OCI-LY7 (cell line): ENCODE measurements around the gene VWA5B1. TPM values are rescaled to one million over a fixed set of nuclear protein-coding genes. Genes with fewer than 3 reads are reported as not detected.

ENCODE experiments used
- BruUV-seq: library from RNA; stranded (reverse); fragments of 400-500 nt; replicated peaks from 2 replicates; lab custom pipeline; 2021; lab: Mats Ljungman, UMichigan
- CTCF ChIA-PET: fragments of 300-600 bp; sonication (Branson Sonifier 250); formaldehyde crosslinking; loops from one replicate; lab custom pipeline; 2022; ENCODE audit warnings: antibody characterized with exemption; ENCODE audit not compliant: unreplicated experiment; lab: Charles Lee
- POLR2A ChIA-PET: fragments of 300-600 bp; sonication (Branson Sonifier 250); formaldehyde crosslinking; loops from one replicate; lab custom pipeline; 2022; ENCODE audit warnings: antibody characterized with exemption; lab: Charles Lee
- DNase-seq: peaks from one replicate; pipeline ENCODE4 v3.0.0-alpha.2; 2015; ENCODE audit warnings: low spot score
- H2AFZ ChIP-seq: fragments of 200-600 bp; sonication (generic), shearing (Covaris generic); 2 replicates; pipeline ENCODE4 v1.6.1; 2014; ENCODE audit warnings: mild to moderate bottlenecking, antibody characterized with exemption, low read length, moderate library complexity
- H3K27ac ChIP-seq: fragments of 200-600 bp; sonication (generic); 2 replicates; pipeline ENCODE4 v1.5.1; 2014; ENCODE audit warnings: mixed run types, low read depth, mild to moderate bottlenecking, moderate library complexity, low read length, inconsistent platforms; ENCODE audit not compliant: poor library complexity, severe bottlenecking
- H3K36me3 ChIP-seq: fragments of 200-600 bp; sonication (generic); 2 replicates; pipeline ENCODE4 v1.6.1; 2014; ENCODE audit warnings: mild to moderate bottlenecking, antibody characterized with exemption, low read length, moderate library complexity, mixed read lengths; ENCODE audit not compliant: insufficient read depth
- H3K4me1 ChIP-seq: fragments of 200-600 bp; sonication (generic); 2 replicates; pipeline ENCODE4 v1.5.1; 2014; ENCODE audit warnings: mild to moderate bottlenecking, low read length; ENCODE audit not compliant: insufficient read depth, poor library complexity, severe bottlenecking
- H3K4me2 ChIP-seq: fragments of 200-600 bp; sonication (generic); 2 replicates; pipeline ENCODE4 v1.6.1; 2014; ENCODE audit warnings: mild to moderate bottlenecking, low read length
- H3K4me3 ChIP-seq: fragments of 200-600 bp; sonication (generic); 2 replicates; pipeline ENCODE4 v1.5.1; 2014; ENCODE audit warnings: mild to moderate bottlenecking, low read depth, low read length; ENCODE audit not compliant: poor library complexity, severe bottlenecking
- H3K79me2 ChIP-seq: fragments of 200-600 bp; sonication (generic); 2 replicates; pipeline ENCODE4 v1.6.1; 2016; ENCODE audit warnings: low read depth, mild to moderate bottlenecking, low read length, moderate library complexity, mixed read lengths; ENCODE audit not compliant: insufficient read depth
- H3K9me2 ChIP-seq: fragments of 200-600 bp; sonication (generic); 2 replicates; pipeline ENCODE4 v1.6.1; 2016; ENCODE audit warnings: mild to moderate bottlenecking, low read length, mixed read lengths; ENCODE audit not compliant: insufficient read depth
- H3K9me3 ChIP-seq: fragments of 200-600 bp; sonication (generic); 2 replicates; pipeline ENCODE4 v1.6.1; 2014; ENCODE audit warnings: mild to moderate bottlenecking, mixed run types, low read length, mixed read lengths
- H4K20me1 ChIP-seq: fragments of 200-600 bp; sonication (generic); 2 replicates; pipeline ENCODE4 v1.6.1; 2014; ENCODE audit warnings: mild to moderate bottlenecking, antibody characterized with exemption, low read length, moderate library complexity, mixed read lengths; ENCODE audit not compliant: insufficient read depth
- EZH2phosphoT487 ChIP-seq: fragments of 200-600 bp; sonication (generic); IDR thresholded peaks from 2 replicates; pipeline ENCODE4 v1.6.1; 2018; ENCODE audit warnings: low read depth, borderline replicate concordance, mild to moderate bottlenecking, mixed run types, antibody characterized with exemption, low read length, moderate library complexity, mixed read lengths
- intact Hi-C: fragments of 100-400 bp; cut with micrococcal nuclease; formaldehyde crosslinking; loops from one replicate; pipeline ENCODE4 v1.10.0; 2022; ENCODE audit not compliant: unreplicated experiment
- total RNA-seq, 2 experiments: library from RNA; depleted of rRNA in 1 of 2; stranded (reverse); fragments of >200 nt in 1 of 2; shearing (Covaris generic) in 1 of 2; gene quantifications; 2 replicates each; pipeline ENCODE4 v1.2.3, GENCODE V29; 2014 to 2022
- TF ChIP-seq, protein P1 (sequence below): fragments of 200-600 bp; sonication (generic); conservative IDR thresholded peaks from 2 replicates; pipeline ENCODE4 v1.5.1; 2014; ENCODE audit warnings: mild to moderate bottlenecking, antibody characterized with exemption, low read length, moderate library complexity, mixed read lengths

VWA5B1 gene
- total RNA-seq, 2 experiments from 2014 or later = 0.19 to 0.25 TPM

DNA sequence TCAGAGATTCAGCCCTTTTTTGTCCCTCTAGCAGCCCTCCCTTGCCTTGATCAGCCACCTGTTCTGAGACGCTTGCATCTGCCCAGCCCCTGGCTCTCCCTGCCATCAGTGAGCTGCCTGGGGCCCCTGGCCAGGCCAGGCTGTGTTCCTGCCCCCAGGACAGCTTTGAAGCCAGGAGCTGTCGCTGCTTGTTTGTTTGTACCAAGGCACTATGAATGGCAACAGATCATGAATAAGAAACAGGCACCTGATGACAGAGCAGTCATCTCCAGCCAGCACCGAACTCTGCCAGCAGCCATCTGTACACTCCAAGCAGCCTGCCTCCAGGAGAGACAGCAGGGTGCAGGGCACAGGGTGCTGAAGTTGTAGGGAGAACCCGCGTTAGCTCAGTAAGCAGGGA is 8.1 kb upstream of the VWA5B1 start:
- intact Hi-C loops = no loop called here
- H3K4me3 ChIP-seq = no peak overlapping the region
- H3K4me2 ChIP-seq = no peak overlapping the region
- TF ChIP-seq EZH2phosphoT487 = no peak
- TF ChIP-seq, protein P1, sequence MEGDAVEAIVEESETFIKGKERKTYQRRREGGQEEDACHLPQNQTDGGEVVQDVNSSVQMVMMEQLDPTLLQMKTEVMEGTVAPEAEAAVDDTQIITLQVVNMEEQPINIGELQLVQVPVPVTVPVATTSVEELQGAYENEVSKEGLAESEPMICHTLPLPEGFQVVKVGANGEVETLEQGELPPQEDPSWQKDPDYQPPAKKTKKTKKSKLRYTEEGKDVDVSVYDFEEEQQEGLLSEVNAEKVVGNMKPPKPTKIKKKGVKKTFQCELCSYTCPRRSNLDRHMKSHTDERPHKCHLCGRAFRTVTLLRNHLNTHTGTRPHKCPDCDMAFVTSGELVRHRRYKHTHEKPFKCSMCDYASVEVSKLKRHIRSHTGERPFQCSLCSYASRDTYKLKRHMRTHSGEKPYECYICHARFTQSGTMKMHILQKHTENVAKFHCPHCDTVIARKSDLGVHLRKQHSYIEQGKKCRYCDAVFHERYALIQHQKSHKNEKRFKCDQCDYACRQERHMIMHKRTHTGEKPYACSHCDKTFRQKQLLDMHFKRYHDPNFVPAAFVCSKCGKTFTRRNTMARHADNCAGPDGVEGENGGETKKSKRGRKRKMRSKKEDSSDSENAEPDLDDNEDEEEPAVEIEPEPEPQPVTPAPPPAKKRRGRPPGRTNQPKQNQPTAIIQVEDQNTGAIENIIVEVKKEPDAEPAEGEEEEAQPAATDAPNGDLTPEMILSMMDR = no peak
- BruUV-seq = no TSS peak
- H3K79me2 ChIP-seq = no peaks in the 10 kb centered on the region
- CTCF ChIA-PET = no interaction called here
- H3K9me2 ChIP-seq = no peaks in the 10 kb centered on the region
- no peaks in the 10 kb centered on the region for H4K20me1 ChIP-seq
- peaks cover 24% of the 10 kb centered on the region for H3K4me1 ChIP-seq
- H2AFZ ChIP-seq = no peak overlapping the region
- no peaks in the 10 kb centered on the region for H3K36me3 ChIP-seq
- H3K27ac ChIP-seq = no peak overlapping the region
- H3K9me3 ChIP-seq = no peaks in the 10 kb centered on the region
- POLR2A ChIA-PET = interaction anchor here (0.6 kb wide), 2 partner anchors 8 to 505 kb away, joined by 3 read pairs; partner anchors contain the start of gene VWA5B1
- DNase-seq = no peak

DNA sequence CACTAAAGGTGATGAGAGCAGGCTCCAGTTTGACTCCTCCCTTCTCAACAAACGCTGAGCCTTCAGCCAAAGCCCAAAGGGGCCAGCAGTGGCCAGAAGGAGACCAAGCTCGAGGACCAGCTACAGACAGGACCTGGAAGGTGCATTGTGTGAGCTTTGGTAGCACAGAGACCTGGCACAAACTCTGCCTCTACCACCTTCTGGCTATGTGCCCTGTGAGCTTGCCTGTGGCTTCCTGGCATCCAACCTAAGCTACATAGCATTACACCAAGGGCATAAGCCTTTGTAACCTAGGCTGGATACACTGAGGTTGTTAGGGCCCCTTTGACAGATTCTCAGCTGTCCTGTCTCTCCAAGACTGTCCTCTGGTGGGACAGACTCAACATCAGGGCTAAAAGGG is 6.6 kb upstream of the VWA5B1 start:
- no TSS peak for BruUV-seq
- no peaks in the 10 kb centered on the region for H3K9me2 ChIP-seq
- H2AFZ ChIP-seq = no peak overlapping the region
- H3K4me2 ChIP-seq = no peak overlapping the region
- H3K27ac ChIP-seq = no peak overlapping the region
- H3K9me3 ChIP-seq = no peaks in the 10 kb centered on the region
- ChIA-PET POLR2A (interaction anchor here (0.6 kb wide), 2 partner anchors 219 to 802 kb away, joined by 3 read pairs; no protein-coding TSS in a partner anchor), CTCF (no interaction called here)
- H3K36me3 ChIP-seq = no peaks in the 10 kb centered on the region
- H3K79me2 ChIP-seq = no peaks in the 10 kb centered on the region
- peaks cover 10% of the 10 kb centered on the region for H3K4me1 ChIP-seq
- H4K20me1 ChIP-seq = no peaks in the 10 kb centered on the region
- no peak for DNase-seq
- TF ChIP-seq, protein P1 = no peak
- no peak for TF ChIP-seq EZH2phosphoT487
- intact Hi-C loops = no loop called here
- H3K4me3 ChIP-seq = no peak overlapping the region

DNA sequence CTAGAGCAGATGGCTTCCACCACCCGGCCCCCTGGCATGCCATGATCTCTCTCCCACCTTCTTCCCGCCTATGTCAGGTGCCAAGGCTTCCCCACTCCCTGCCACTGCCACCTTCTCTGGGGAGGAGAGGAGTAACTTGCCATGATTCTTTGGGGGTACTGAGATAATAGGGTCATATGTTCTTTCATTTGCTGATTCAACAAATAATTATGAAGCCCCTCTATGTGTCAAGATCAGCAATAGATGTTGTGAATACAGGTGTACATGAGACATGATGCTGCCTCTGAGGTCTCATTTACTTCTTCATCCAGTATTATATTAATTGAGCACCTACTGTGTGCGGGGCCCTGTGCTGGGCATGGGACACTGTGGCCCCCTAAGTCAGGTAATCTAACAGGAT is 6.0 kb upstream of the VWA5B1 start:
- Histone ChIP-seq H3K4me2 (no peak overlapping the region), H3K79me2 (no peaks in the 10 kb centered on the region), H3K36me3 (no peaks in the 10 kb centered on the region), H3K4me3 (no peak overlapping the region), H2AFZ (no peak overlapping the region), H3K9me2 (no peaks in the 10 kb centered on the region), H3K9me3 (no peaks in the 10 kb centered on the region), H3K27ac (no peak overlapping the region), H3K4me1 (peaks cover 5% of the 10 kb centered on the region), H4K20me1 (no peaks in the 10 kb centered on the region)
- CTCF ChIA-PET = no interaction called here
- BruUV-seq = no TSS peak
- intact Hi-C loops = no loop called here
- DNase-seq = no peak
- TF ChIP-seq, protein P1 = no peak
- TF ChIP-seq EZH2phosphoT487 = no peak
- POLR2A ChIA-PET = interaction anchor here (0.7 kb wide), 1 partner anchor 1764 kb away, joined by 3 read pairs; no protein-coding TSS in a partner anchor
